Fibroblast of lung (primary cell): ENCODE results near the gene ZKSCAN1.

ENCODE experiments used
- CTCF ChIP-seq, 2 donors: IDR thresholded peaks in 1 of 2; conservative IDR thresholded peaks in 1 of 2; 1 replicate in 1 of 2; 2 replicates in 1 of 2; pipeline ENCODE4 v1.5.1; 2011 to 2012; ENCODE audit warnings: low read length in 2 of 2, control low read depth in 1 of 2, inconsistent platforms in 1 of 2, low read depth in 1 of 2, mild to moderate bottlenecking in 1 of 2
- EZH2 ChIP-seq: IDR thresholded peaks from 2 replicates; pipeline ENCODE4 v1.5.1; 2012; ENCODE audit warnings: low read length, control low read depth, mild to moderate bottlenecking; ENCODE audit errors: missing control alignments

- TF ChIP-seq CTCF (conservative IDR thresholded peaks at IDR 0.05 in 1 of 2, IDR thresholded peaks at IDR 0.05 in 1 of 2; ENCODE audit: low read depth in 1 of 2, low read length in 2 of 2): no peak
- no peak for TF ChIP-seq EZH2
Observed at GRCh38 chr7:100069991-100070390, 54.6 kb downstream of the ZKSCAN1 start.
